Measurements from ENCODE around the gene DNLZ. TPM values are rescaled to one million over a fixed set of nuclear protein-coding genes. Genes with fewer than 3 reads are reported as not detected.

Gene DNLZ
- total RNA-seq, 1 experiment from 2014 or later: 26.5 TPM

DNA sequence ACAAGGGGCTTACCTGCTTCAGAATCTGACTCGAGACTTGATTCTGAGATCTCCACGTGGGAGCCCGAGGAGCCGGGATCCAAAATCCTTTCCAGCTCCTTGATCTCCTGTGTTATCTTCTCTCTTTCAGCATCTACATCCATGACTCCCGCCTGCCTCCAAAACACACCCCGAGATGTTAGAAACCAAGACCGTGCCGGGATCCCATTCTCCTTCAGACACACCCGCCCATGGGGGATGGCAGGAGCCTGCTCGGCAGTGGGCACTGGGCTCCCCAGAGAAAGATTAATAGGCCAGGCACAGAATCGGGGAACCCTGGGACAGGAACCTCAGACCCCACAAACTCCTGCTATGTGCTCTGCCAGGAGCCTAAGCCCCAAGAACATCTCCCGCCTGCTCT lies 34.7 kb upstream of the DNLZ start:
- ChIA-PET POLR2A (no interaction called here), CTCF (no interaction called here)
- ATAC-seq (no peak), DNase-seq (ENCODE audit: low read depth, low spot score) (no peak)
- Histone ChIP-seq H3K4me3 (ENCODE audit: low read depth in 2 of 2, low read length in 2 of 2) (no peak overlapping the region; a peak in 2 of 4 replicates), H3K36me3 (ENCODE audit: control insufficient read depth, insufficient read depth, low read length) (no peaks in the 10 kb centered on the region; the same call in none of the 2 replicates), H3K27me3 (ENCODE audit: control insufficient read depth, insufficient read depth, low read length) (no peaks in the 10 kb centered on the region), H3K9me3 (ENCODE audit: control insufficient read depth, insufficient read depth, low read depth, low read length) (no peaks in the 10 kb centered on the region), H3K4me1 (ENCODE audit: control insufficient read depth, insufficient read depth, low read length) (peaks cover 9% of the 10 kb centered on the region; the same call in 1 of the 2 replicates), H3K27ac (ENCODE audit: low read length) (no peak overlapping the region)
- intact Hi-C loops (cut with micrococcal nuclease; ENCODE audit: unreplicated experiment): no loop called here
- in situ Hi-C loops (cut with HindIII; ENCODE audit: low pct_unique_long_range_greater_than_20kb, low sequenced_read_pairs): no loop called here
- no TSS peak for BruUV-seq (replicated peaks)
- TF ChIP-seq POLR2AphosphoS5 (IDR thresholded peaks at IDR 0.05; ENCODE audit: low read depth, low read length) (no peak), TCF7L2 (IDR thresholded peaks at IDR 0.05; ENCODE audit: low read depth, low read length) (no peak), SIN3A (IDR thresholded peaks at IDR 0.05; ENCODE audit: borderline replicate concordance, insufficient read depth, low read depth, low read length) (no peak)
- TF ChIP-seq, protein P1, sequence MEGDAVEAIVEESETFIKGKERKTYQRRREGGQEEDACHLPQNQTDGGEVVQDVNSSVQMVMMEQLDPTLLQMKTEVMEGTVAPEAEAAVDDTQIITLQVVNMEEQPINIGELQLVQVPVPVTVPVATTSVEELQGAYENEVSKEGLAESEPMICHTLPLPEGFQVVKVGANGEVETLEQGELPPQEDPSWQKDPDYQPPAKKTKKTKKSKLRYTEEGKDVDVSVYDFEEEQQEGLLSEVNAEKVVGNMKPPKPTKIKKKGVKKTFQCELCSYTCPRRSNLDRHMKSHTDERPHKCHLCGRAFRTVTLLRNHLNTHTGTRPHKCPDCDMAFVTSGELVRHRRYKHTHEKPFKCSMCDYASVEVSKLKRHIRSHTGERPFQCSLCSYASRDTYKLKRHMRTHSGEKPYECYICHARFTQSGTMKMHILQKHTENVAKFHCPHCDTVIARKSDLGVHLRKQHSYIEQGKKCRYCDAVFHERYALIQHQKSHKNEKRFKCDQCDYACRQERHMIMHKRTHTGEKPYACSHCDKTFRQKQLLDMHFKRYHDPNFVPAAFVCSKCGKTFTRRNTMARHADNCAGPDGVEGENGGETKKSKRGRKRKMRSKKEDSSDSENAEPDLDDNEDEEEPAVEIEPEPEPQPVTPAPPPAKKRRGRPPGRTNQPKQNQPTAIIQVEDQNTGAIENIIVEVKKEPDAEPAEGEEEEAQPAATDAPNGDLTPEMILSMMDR (IDR thresholded peaks at IDR 0.05): no peak
- TF ChIP-seq, protein P2, sequence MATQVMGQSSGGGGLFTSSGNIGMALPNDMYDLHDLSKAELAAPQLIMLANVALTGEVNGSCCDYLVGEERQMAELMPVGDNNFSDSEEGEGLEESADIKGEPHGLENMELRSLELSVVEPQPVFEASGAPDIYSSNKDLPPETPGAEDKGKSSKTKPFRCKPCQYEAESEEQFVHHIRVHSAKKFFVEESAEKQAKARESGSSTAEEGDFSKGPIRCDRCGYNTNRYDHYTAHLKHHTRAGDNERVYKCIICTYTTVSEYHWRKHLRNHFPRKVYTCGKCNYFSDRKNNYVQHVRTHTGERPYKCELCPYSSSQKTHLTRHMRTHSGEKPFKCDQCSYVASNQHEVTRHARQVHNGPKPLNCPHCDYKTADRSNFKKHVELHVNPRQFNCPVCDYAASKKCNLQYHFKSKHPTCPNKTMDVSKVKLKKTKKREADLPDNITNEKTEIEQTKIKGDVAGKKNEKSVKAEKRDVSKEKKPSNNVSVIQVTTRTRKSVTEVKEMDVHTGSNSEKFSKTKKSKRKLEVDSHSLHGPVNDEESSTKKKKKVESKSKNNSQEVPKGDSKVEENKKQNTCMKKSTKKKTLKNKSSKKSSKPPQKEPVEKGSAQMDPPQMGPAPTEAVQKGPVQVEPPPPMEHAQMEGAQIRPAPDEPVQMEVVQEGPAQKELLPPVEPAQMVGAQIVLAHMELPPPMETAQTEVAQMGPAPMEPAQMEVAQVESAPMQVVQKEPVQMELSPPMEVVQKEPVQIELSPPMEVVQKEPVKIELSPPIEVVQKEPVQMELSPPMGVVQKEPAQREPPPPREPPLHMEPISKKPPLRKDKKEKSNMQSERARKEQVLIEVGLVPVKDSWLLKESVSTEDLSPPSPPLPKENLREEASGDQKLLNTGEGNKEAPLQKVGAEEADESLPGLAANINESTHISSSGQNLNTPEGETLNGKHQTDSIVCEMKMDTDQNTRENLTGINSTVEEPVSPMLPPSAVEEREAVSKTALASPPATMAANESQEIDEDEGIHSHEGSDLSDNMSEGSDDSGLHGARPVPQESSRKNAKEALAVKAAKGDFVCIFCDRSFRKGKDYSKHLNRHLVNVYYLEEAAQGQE (IDR thresholded peaks at IDR 0.05; ENCODE audit: insufficient read depth in 1 of 2, low read depth in 2 of 2, low read length in 1 of 2): no peak

DNA sequence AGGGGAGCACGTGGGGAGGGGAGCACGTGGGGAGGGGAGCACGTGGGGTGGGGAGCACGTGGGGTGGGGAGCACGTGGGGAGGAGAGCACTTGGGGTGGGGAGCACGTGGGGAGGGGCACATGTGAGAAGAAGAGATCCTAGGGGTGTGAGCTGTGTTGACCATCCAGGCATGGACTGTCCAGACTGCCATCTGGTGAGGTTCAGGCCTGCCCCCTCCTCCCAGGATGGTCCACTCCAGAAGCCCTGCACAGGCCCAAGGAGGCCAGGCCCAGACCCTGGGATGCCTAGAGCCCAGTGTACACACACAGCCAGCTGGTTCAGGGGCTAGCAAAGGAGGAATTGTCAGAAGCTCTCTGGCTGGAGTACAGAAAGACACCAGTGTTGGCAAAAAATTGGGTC lies 34.1 kb upstream of the DNLZ start:
- Histone ChIP-seq H3K27me3 (ENCODE audit: control insufficient read depth, insufficient read depth, low read length) (no peaks in the 10 kb centered on the region), H3K36me3 (ENCODE audit: control insufficient read depth, insufficient read depth, low read length) (no peaks in the 10 kb centered on the region; the same call in none of the 2 replicates), H3K4me1 (ENCODE audit: control insufficient read depth, insufficient read depth, low read length) (peaks cover 9% of the 10 kb centered on the region; the same call in 1 of the 2 replicates), H3K4me3 (ENCODE audit: low read depth in 2 of 2, low read length in 2 of 2) (no peak overlapping the region), H3K9me3 (ENCODE audit: control insufficient read depth, insufficient read depth, low read depth, low read length) (no peaks in the 10 kb centered on the region), H3K27ac (ENCODE audit: low read length) (no peak overlapping the region)
- CTCF ChIA-PET: no interaction called here
- intact Hi-C loops (cut with micrococcal nuclease; ENCODE audit: unreplicated experiment): no loop called here
- BruUV-seq (replicated peaks): no TSS peak
- in situ Hi-C loops (cut with HindIII; ENCODE audit: low pct_unique_long_range_greater_than_20kb, low sequenced_read_pairs): no loop called here
- no peak for TF ChIP-seq POLR2AphosphoS5 (IDR thresholded peaks at IDR 0.05; ENCODE audit: low read depth, low read length)
- TF ChIP-seq, protein P2 (IDR thresholded peaks at IDR 0.05; ENCODE audit: insufficient read depth in 1 of 2, low read depth in 2 of 2, low read length in 1 of 2): no peak
- DNase-seq (ENCODE audit: low read depth, low spot score) (no peak), ATAC-seq (no peak)
- POLR2A ChIA-PET: no interaction called here
